ENCODE results near the gene RAB6B. TPM values are rescaled to one million over a fixed set of nuclear protein-coding genes. Genes with fewer than 3 reads are reported as not detected.

Gene RAB6B
- polyA plus RNA-seq, 1 donor (not counting 4 experiments of a cell fraction or from before 2014, with no cell fraction given): 2.2 TPM

GRCh38 chr3:133925960-133926735 lies 30.5 kb upstream of the RAB6B start:
- TF ChIP-seq EZH2 (IDR thresholded peaks at IDR 0.05; ENCODE audit: low read length): no peak
- TF ChIP-seq, protein P1, sequence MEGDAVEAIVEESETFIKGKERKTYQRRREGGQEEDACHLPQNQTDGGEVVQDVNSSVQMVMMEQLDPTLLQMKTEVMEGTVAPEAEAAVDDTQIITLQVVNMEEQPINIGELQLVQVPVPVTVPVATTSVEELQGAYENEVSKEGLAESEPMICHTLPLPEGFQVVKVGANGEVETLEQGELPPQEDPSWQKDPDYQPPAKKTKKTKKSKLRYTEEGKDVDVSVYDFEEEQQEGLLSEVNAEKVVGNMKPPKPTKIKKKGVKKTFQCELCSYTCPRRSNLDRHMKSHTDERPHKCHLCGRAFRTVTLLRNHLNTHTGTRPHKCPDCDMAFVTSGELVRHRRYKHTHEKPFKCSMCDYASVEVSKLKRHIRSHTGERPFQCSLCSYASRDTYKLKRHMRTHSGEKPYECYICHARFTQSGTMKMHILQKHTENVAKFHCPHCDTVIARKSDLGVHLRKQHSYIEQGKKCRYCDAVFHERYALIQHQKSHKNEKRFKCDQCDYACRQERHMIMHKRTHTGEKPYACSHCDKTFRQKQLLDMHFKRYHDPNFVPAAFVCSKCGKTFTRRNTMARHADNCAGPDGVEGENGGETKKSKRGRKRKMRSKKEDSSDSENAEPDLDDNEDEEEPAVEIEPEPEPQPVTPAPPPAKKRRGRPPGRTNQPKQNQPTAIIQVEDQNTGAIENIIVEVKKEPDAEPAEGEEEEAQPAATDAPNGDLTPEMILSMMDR (optimal IDR thresholded peaks at IDR 0.05 in 1 of 3, IDR thresholded peaks at IDR 0.05 in 1 of 3, conservative IDR thresholded peaks at IDR 0.05 in 1 of 3; ENCODE audit: extremely low read depth in 1 of 3, insufficient read depth in 2 of 3, low read length in 3 of 3): no peak
- no peaks in the 10 kb centered on the region for H3K4me1 ChIP-seq (ENCODE audit: control insufficient read depth, extremely low read depth, insufficient read depth, low read length)

GRCh38 chr3:133924041-133924440 lies 28.4 kb upstream of the RAB6B start:
- no peak overlapping the region for H3K4me2 ChIP-seq (ENCODE audit: control insufficient read depth, extremely low read depth, insufficient read depth, low read depth, low read length)
- no peaks in the 10 kb centered on the region for H4K20me1 ChIP-seq (ENCODE audit: control insufficient read depth, extremely low read depth, insufficient read depth, low read length)
- no peak for FAIRE-seq
- no peaks in the 10 kb centered on the region for H3K36me3 ChIP-seq (ENCODE audit: control insufficient read depth in 2 of 2, extremely low read depth in 1 of 2, insufficient read depth in 2 of 2, low read length in 2 of 2)
- peaks cover 34% of the 10 kb centered on the region for H3K27me3 ChIP-seq (ENCODE audit: control insufficient read depth, extremely low read depth, insufficient read depth, low read length)
- TF ChIP-seq, protein P1 (optimal IDR thresholded peaks at IDR 0.05 in 1 of 3, IDR thresholded peaks at IDR 0.05 in 1 of 3, conservative IDR thresholded peaks at IDR 0.05 in 1 of 3; ENCODE audit: extremely low read depth in 1 of 3, insufficient read depth in 2 of 3, low read length in 3 of 3): no peak
- TF ChIP-seq EZH2 (IDR thresholded peaks at IDR 0.05; ENCODE audit: low read length): no peak
- dilution Hi-C loops (cut with MboI; ENCODE audit: extremely low pct_ligation_motif_present, low sequenced_read_pairs): no loop called here
- no peaks in the 10 kb centered on the region for H3K79me2 ChIP-seq (ENCODE audit: control insufficient read depth, insufficient read depth, low read length)
- no peak overlapping the region for H3K9ac ChIP-seq (ENCODE audit: control insufficient read depth, extremely low read depth, insufficient read depth, low read length)
- no peak overlapping the region for H3K27ac ChIP-seq (ENCODE audit: control insufficient read depth, insufficient read depth, low read length)
- H2AFZ ChIP-seq (ENCODE audit: control insufficient read depth, low read length): no peak overlapping the region
- H3K4me1 ChIP-seq (ENCODE audit: control insufficient read depth, extremely low read depth, insufficient read depth, low read length): no peaks in the 10 kb centered on the region
- DNase-seq (ENCODE audit: low read depth, low spot score): no peak
- H3K9me3 ChIP-seq (ENCODE audit: control insufficient read depth, low read depth, low read length): no peaks in the 10 kb centered on the region
- no peaks in the 10 kb centered on the region for H3K9me1 ChIP-seq (ENCODE audit: control insufficient read depth, extremely low read depth, insufficient read depth, low read length)
- no peak overlapping the region for H3K4me3 ChIP-seq (ENCODE audit: control insufficient read depth in 2 of 3, extremely low read depth in 1 of 3, insufficient read depth in 2 of 3, low read depth in 1 of 3, low read length in 3 of 3)

More at GRCh38 chr3:133925960-133926735, 30.5 kb upstream of the RAB6B start:
- no peak overlapping the region for H3K27ac ChIP-seq (ENCODE audit: control insufficient read depth, insufficient read depth, low read length)
- dilution Hi-C loops (cut with MboI; ENCODE audit: extremely low pct_ligation_motif_present, low sequenced_read_pairs): no loop called here
- H3K27me3 ChIP-seq (ENCODE audit: control insufficient read depth, extremely low read depth, insufficient read depth, low read length): peaks cover 41% of the 10 kb centered on the region
- H2AFZ ChIP-seq (ENCODE audit: control insufficient read depth, low read length): no peak overlapping the region
- no peaks in the 10 kb centered on the region for H4K20me1 ChIP-seq (ENCODE audit: control insufficient read depth, extremely low read depth, insufficient read depth, low read length)
- H3K4me2 ChIP-seq (ENCODE audit: control insufficient read depth, extremely low read depth, insufficient read depth, low read depth, low read length): no peak overlapping the region
- no peak overlapping the region for H3K4me3 ChIP-seq (ENCODE audit: control insufficient read depth in 2 of 3, extremely low read depth in 1 of 3, insufficient read depth in 2 of 3, low read depth in 1 of 3, low read length in 3 of 3)
- no peaks in the 10 kb centered on the region for H3K9me1 ChIP-seq (ENCODE audit: control insufficient read depth, extremely low read depth, insufficient read depth, low read length)
- H3K79me2 ChIP-seq (ENCODE audit: control insufficient read depth, insufficient read depth, low read length): no peaks in the 10 kb centered on the region
- no peak for DNase-seq (ENCODE audit: low read depth, low spot score)
- H3K36me3 ChIP-seq (ENCODE audit: control insufficient read depth in 2 of 2, extremely low read depth in 1 of 2, insufficient read depth in 2 of 2, low read length in 2 of 2): no peaks in the 10 kb centered on the region
- H3K9ac ChIP-seq (ENCODE audit: control insufficient read depth, extremely low read depth, insufficient read depth, low read length): no peak overlapping the region
- H3K9me3 ChIP-seq (ENCODE audit: control insufficient read depth, low read depth, low read length): no peaks in the 10 kb centered on the region
- FAIRE-seq: no peak
